Body of pancreas (tissue), 4 donors: ENCODE results near the gene AGRP. TPM values are rescaled to one million over a fixed set of nuclear protein-coding genes. Genes with fewer than 3 reads are reported as not detected.
A peak's percentile ranks its signal among the peaks of the same experiment; 100 is the strongest.

ENCODE experiments used
- ATAC-seq: fragments of 150-250 bp; one replicate; pipeline ENCODE4 v1.9.1; 2016
- DNase-seq, 4 donors: peaks; one replicate each; pipeline ENCODE4 v3.0.0-alpha.2; 2019
- H3K27ac ChIP-seq, 4 donors: fragments of 200-600 bp; sonication (generic); 1 replicate in 3 of 4; 2 replicates in 1 of 4; pipeline versions ENCODE4 v1.5.1 to v1.6.1; 2016 to 2019; ENCODE audit warnings: mild to moderate bottlenecking in 1 of 4, mixed read lengths in 1 of 4, moderate library complexity in 1 of 4
- H3K27me3 ChIP-seq, 2 donors: fragments of 200-600 bp; sonication (generic); one replicate each; pipeline ENCODE4 v1.6.0; 2016; ENCODE audit warnings: mild to moderate bottlenecking in 1 of 2
- H3K36me3 ChIP-seq, 2 donors: fragments of 200-600 bp; sonication (generic); replicated peaks in 1 of 2; 2 replicates each; pipeline ENCODE4 v1.5.1; 2016; ENCODE audit warnings: low read depth in 2 of 2; ENCODE audit not compliant: insufficient read depth in 1 of 2
- H3K4me1 ChIP-seq: fragments of 200-600 bp; sonication (generic); one replicate; pipeline ENCODE4 v1.6.0; 2016
- H3K4me3 ChIP-seq, 2 donors: fragments of 200-600 bp; sonication (generic); 1 replicate in 1 of 2; 2 replicates in 1 of 2; pipeline ENCODE4 v1.5.1; 2016 to 2019
- H3K9me3 ChIP-seq, 3 donors: fragments of 200-600 bp; sonication (generic); 1 replicate in 2 of 3; 2 replicates in 1 of 3; pipeline ENCODE4 v1.5.1; 2016
- CTCF ChIP-seq, 7 experiments: fragments of 450-650 bp in 4 of 7; fragments of 200-600 bp in 3 of 7; sonication (generic) in 3 of 7; IDR thresholded peaks; one replicate each; pipeline ENCODE4 v1.5.1; 2016 to 2019; ENCODE audit warnings: antibody characterized with exemption in 7 of 7
- POLR2A ChIP-seq, 3 donors: fragments of 450-650 bp; IDR thresholded peaks; one replicate each; pipeline ENCODE4 v1.6.1; 2016; ENCODE audit warnings: antibody characterized with exemption in 3 of 3, mild to moderate bottlenecking in 2 of 3
- whole genome bisulfite sequencing, 2 donors: methylation state at CpG; one replicate each; pipeline ENCODE4 v1.1.5; 2017; 5-methylcytosine and 5-hydroxymethylcytosine counted together
- intact Hi-C: fragments of 100-400 bp; cut with DNase I; formaldehyde crosslinking; loops from one replicate; pipeline ENCODE4 v1.15.1; 2023
- total RNA-seq, 2 donors: library from RNA; depleted of rRNA; stranded (reverse); fragments of >200 nt; gene quantifications; one replicate each; pipeline ENCODE4 v1.1.0, GENCODE V29; 2016

Gene AGRP
- total RNA-seq, 2 donors from 2014 or later: not detected

GRCh38 chr16:67481561-67482232, 1.6 kb downstream of the AGRP start:
- DNase-seq: peak; percentile 43 to 61 (median 56)
- Histone ChIP-seq H3K27me3 (no peaks in the 10 kb centered on the region), H3K4me3 (peak overlapping the region in 1 of 2 donors; percentile 3), H3K4me1 (peaks cover 57% of the 10 kb centered on the region), H3K36me3 (no peaks in the 10 kb centered on the region), H3K27ac (peak overlapping the region in 3 of 4 donors; percentile 56 to 98 (median 93)), H3K9me3 (no peaks in the 10 kb centered on the region)
- intact Hi-C loops: no loop called here
- peak; percentile 0 for ATAC-seq
- TF ChIP-seq POLR2A (IDR thresholded peaks at IDR 0.05) (no peak), CTCF (IDR thresholded peaks at IDR 0.05) (no peak)
- WGBS, 2 donors: 11 to 19% methylated on average over 17 of the region's 17 CpGs

- TF ChIP-seq POLR2A (IDR thresholded peaks at IDR 0.05) (peak; percentile 81 to 88 (median 86)), CTCF (IDR thresholded peaks at IDR 0.05) (peak; percentile 72 to 99 (median 95))
- Histone ChIP-seq H3K9me3 (no peaks in the 10 kb centered on the region), H3K36me3 (no peaks in the 10 kb centered on the region), H3K4me1 (peaks cover 64% of the 10 kb centered on the region), H3K4me3 (peak within 1 kb of the TSS; percentile 62 to 82), H3K27ac (peak within 1 kb of the TSS; percentile 86 to 98 (median 90)), H3K27me3 (no peaks in the 10 kb centered on the region)
- DNase-seq (peak; percentile 99), ATAC-seq (peak; percentile 93)
- 0 to 1% methylated on average over 15 to 57 of the region's 57 CpGs for WGBS, 2 donors
- intact Hi-C loops: no loop called here
Observed at GRCh38 chr16:67480833-67481560, 2.4 kb downstream of the AGRP start, which contains the start of gene ATP6V0D1. Gene ATP6V0D1, minus strand, starts transcription at chr16:67481157. Its CDS starts 71 bp downstream, at chr16:67481086.

- ATAC-seq (peak; percentile 33), DNase-seq (peak in 3 of 4 donors; percentile 45 to 75 (median 61))
- Histone ChIP-seq H3K27me3 (no peaks in the 10 kb centered on the region), H3K4me1 (peaks cover 80% of the 10 kb centered on the region), H3K27ac (peak overlapping the region; percentile 61 to 76 (median 68)), H3K4me3 (no peak overlapping the region), H3K36me3 (no peaks in the 10 kb centered on the region), H3K9me3 (no peaks in the 10 kb centered on the region)
- no peak for TF ChIP-seq POLR2A (IDR thresholded peaks at IDR 0.05)
- TF ChIP-seq CTCF (IDR thresholded peaks at IDR 0.05): no peak
- 44 to 46% methylated on average over 8 of the region's 8 CpGs for WGBS, 2 donors
- intact Hi-C loops: no loop called here
Observed at GRCh38 chr16:67477960-67478554, 5.3 kb downstream of the AGRP start.

- no peak overlapping the region for H3K4me3 ChIP-seq
Observed at GRCh38 chr16:67474551-67475455, 8.5 kb downstream of the AGRP start.

More at GRCh38 chr16:67474551-67475455, 8.5 kb downstream of the AGRP start:
- DNase-seq: peak in 1 of 4 donors; percentile 30
- no peaks in the 10 kb centered on the region for H3K36me3 ChIP-seq
- ATAC-seq: no peak
- no peak overlapping the region for H3K27ac ChIP-seq
- H3K9me3 ChIP-seq: no peaks in the 10 kb centered on the region
- H3K4me1 ChIP-seq: peaks cover 79% of the 10 kb centered on the region
- TF ChIP-seq POLR2A (IDR thresholded peaks at IDR 0.05) (no peak), CTCF (IDR thresholded peaks at IDR 0.05) (no peak)
- intact Hi-C loops: no loop called here
- 67 to 78% methylated on average over 11 of the region's 11 CpGs for WGBS, 2 donors
- H3K27me3 ChIP-seq: no peaks in the 10 kb centered on the region
